Thyroid gland (tissue), 4 donors: ENCODE results near the gene DCANP1. TPM values are rescaled to one million over a fixed set of nuclear protein-coding genes. Genes with fewer than 3 reads are reported as not detected.

ENCODE experiments used
- DNase-seq, 2 donors: peaks; one replicate each; pipeline ENCODE4 v3.0.0-alpha.2; 2019
- H3K27ac ChIP-seq, 3 donors: fragments of 200-600 bp; sonication (generic); 1 replicate in 2 of 3; 2 replicates in 1 of 3; pipeline ENCODE4 v1.5.1; 2016 to 2019; ENCODE audit warnings: mild to moderate bottlenecking in 1 of 3, moderate library complexity in 1 of 3
- H3K27me3 ChIP-seq: fragments of 200-600 bp; sonication (generic); one replicate; pipeline ENCODE4 v1.5.1; 2019
- H3K36me3 ChIP-seq, 2 donors: fragments of 200-600 bp; sonication (generic); one replicate each; pipeline ENCODE4 v1.5.1; 2016 to 2019
- H3K4me1 ChIP-seq, 2 donors: fragments of 200-600 bp; sonication (generic); one replicate each; pipeline ENCODE4 v1.5.1; 2017 to 2019
- H3K4me3 ChIP-seq, 3 donors: fragments of 200-600 bp; sonication (generic); replicated peaks in 1 of 3; 1 replicate in 2 of 3; 2 replicates in 1 of 3; pipeline ENCODE4 v1.5.1; 2016; ENCODE audit warnings: mild to moderate bottlenecking in 1 of 3
- H3K9me3 ChIP-seq: fragments of 200-600 bp; sonication (generic); one replicate; pipeline ENCODE4 v1.5.1; 2017
- POLR2A ChIP-seq, 2 donors: fragments of 450-650 bp; IDR thresholded peaks; one replicate each; pipeline ENCODE4 v1.6.1; 2017; ENCODE audit warnings: antibody characterized with exemption in 2 of 2, mild to moderate bottlenecking in 2 of 2, moderate library complexity in 1 of 2
- WGBS, 2 donors: methylation state at CpG; one replicate each; pipeline ENCODE4 v1.1.5; 2017; 5-methylcytosine and 5-hydroxymethylcytosine counted together
- intact Hi-C: fragments of 100-400 bp; cut with DNase I; formaldehyde crosslinking; loops from one replicate; pipeline ENCODE4 v1.15.1; 2023
- total RNA-seq, 4 donors: library from RNA; depleted of rRNA; stranded (reverse); fragments of >200 nt; gene quantifications; one replicate each; pipeline ENCODE4 v1.2.3, GENCODE V29; 2016
- TF ChIP-seq, protein P1 (sequence below), 6 experiments: fragments of 200-600 bp in 3 of 6; fragments of 450-650 bp in 3 of 6; sonication (generic) in 3 of 6; IDR thresholded peaks; one replicate each; pipeline ENCODE4 v1.5.1; 2016 to 2019; ENCODE audit warnings: antibody characterized with exemption in 6 of 6, mild to moderate bottlenecking in 2 of 6, inconsistent platforms in 1 of 6, moderate library complexity in 1 of 6

Gene DCANP1
- total RNA-seq, 4 donors from 2014 or later = not detected

DNA sequence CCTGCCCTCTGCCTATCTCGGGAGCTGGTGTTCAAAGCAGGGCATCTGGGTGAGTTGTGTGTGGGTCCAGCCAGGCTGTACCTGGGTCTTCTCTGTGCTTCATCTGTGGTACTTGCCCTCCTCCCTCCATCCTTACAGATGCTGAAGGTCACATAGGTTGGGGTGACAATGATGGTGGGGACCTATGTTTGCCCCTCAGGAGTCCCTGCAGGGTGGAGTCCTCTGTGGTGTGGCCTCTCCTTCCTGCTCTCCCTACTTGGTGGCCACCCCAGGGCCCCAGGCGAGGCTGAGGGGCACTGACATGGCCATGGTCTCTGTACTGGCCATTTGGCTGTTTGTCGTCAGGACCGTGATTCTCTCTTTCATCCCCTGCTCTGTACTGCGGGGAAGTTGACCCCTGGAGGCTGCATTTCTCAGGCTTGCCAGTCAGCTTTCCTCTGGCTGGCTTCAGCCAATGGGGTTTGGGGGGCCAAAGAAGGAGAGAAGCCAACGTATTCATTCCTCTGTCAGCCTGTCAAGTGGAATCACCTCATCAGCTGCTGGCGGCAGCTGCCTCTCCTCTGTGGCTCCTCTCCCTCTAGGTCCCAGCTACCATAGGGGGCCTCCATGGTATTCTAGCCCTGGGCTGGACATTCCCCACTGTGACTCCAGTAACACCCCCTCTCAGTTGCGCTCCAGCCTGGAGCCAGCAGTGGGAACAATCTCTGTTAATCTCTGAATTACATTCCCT lies 4.6 kb downstream of the DCANP1 start:
- Histone ChIP-seq H3K27ac (no peak overlapping the region), H3K4me3 (no peak overlapping the region), H3K36me3 (no peaks in the 10 kb centered on the region), H3K9me3 (no peaks in the 10 kb centered on the region), H3K27me3 (no peaks in the 10 kb centered on the region), H3K4me1 (peaks cover 6 to 20% of the 10 kb centered on the region in 2 donors)
- no peak for TF ChIP-seq POLR2A (IDR thresholded peaks at IDR 0.05)
- intact Hi-C loops = no loop called here
- no peak for DNase-seq
- WGBS, 2 donors = 78 to 83% methylated on average over 7 of the region's 8 CpGs

DNA sequence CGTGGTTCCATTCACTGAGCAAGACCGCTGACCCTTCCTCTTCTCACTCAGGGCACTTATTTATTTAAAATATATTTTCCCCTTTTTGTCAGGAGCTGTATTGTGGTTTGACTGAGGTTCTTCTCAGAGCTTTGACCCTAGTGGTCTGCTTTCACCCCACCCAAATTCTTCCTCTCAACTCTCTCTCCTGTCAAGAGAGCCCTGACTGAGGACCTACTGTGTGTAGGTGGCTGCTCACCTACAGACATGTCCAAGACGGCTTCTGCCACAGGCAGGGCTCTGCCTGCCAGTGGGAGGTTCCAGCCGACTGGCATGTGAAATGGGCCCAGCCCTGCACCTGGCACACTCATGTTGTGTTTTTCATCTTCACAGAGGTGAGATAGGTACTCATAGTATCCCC lies 5.2 kb downstream of the DCANP1 start:
- Histone ChIP-seq H3K27me3 (no peaks in the 10 kb centered on the region), H3K4me1 (peaks cover 13 to 27% of the 10 kb centered on the region in 2 donors), H3K27ac (no peak overlapping the region), H3K9me3 (no peaks in the 10 kb centered on the region), H3K36me3 (no peaks in the 10 kb centered on the region), H3K4me3 (no peak overlapping the region)
- TF ChIP-seq, protein P1, sequence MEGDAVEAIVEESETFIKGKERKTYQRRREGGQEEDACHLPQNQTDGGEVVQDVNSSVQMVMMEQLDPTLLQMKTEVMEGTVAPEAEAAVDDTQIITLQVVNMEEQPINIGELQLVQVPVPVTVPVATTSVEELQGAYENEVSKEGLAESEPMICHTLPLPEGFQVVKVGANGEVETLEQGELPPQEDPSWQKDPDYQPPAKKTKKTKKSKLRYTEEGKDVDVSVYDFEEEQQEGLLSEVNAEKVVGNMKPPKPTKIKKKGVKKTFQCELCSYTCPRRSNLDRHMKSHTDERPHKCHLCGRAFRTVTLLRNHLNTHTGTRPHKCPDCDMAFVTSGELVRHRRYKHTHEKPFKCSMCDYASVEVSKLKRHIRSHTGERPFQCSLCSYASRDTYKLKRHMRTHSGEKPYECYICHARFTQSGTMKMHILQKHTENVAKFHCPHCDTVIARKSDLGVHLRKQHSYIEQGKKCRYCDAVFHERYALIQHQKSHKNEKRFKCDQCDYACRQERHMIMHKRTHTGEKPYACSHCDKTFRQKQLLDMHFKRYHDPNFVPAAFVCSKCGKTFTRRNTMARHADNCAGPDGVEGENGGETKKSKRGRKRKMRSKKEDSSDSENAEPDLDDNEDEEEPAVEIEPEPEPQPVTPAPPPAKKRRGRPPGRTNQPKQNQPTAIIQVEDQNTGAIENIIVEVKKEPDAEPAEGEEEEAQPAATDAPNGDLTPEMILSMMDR (IDR thresholded peaks at IDR 0.05) = no peak
- no peak for TF ChIP-seq POLR2A (IDR thresholded peaks at IDR 0.05)
- DNase-seq = no peak
- intact Hi-C loops = no loop called here
- WGBS, 2 donors = 80 to 86% methylated on average over 4 of the region's 4 CpGs

DNA sequence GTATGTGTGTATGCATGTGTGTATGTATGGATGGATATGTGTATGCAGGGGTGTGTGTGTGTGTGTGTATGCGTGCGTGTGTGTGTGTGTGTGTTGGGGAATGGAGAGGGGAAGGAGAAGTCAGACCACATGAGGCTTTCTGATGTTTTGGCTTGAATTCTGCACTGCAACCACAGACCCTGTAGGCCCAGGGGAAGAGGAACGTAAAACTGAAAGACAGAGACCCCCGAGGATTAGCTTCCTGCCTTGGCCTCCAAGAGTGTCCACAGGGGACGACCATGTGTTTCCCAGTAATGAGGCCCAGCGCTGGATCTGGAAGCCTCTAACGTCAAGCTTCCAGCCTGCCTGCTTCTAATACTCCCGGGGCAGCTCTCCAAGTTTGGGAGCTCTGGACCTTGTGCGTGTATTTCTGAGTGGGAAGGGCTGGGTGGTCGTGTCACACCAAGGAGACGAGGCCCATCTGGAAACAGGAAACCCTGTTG lies 5.8 kb downstream of the DCANP1 start:
- no peak overlapping the region for H3K4me3 ChIP-seq
- peaks cover 16 to 31% of the 10 kb centered on the region in 2 donors for H3K4me1 ChIP-seq
- no peaks in the 10 kb centered on the region for H3K27me3 ChIP-seq
- TF ChIP-seq, protein P1 (IDR thresholded peaks at IDR 0.05) = no peak
- no peak for DNase-seq
- intact Hi-C loops = no loop called here
- H3K36me3 ChIP-seq = no peaks in the 10 kb centered on the region
- H3K9me3 ChIP-seq = no peaks in the 10 kb centered on the region
- H3K27ac ChIP-seq = no peak overlapping the region
- WGBS, 2 donors = 44 to 63% methylated on average over 11 of the region's 11 CpGs

DNA sequence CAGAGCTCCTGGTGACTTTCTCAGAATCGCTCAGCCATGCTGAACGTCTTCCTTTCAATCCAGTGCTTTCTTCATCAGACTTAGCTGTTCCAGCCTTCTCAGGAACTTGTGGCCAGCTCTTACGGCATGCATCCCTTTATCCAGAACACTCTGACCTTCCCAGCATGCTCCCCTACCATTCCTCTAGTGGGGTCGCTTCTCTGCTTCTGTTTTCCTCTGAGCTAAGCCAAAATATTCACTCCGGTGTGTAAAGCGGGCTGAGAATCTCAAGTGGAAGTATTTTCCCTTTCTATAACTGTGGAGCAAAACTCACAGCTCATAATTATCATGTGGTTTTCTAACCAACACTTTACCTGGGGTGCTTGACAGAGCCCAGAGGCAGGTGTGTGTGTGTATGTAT lies 6.2 kb downstream of the DCANP1 start:
- Histone ChIP-seq H3K27me3 (no peaks in the 10 kb centered on the region), H3K36me3 (no peaks in the 10 kb centered on the region), H3K27ac (no peak overlapping the region), H3K9me3 (no peaks in the 10 kb centered on the region), H3K4me1 (peaks cover 16 to 31% of the 10 kb centered on the region in 2 donors), H3K4me3 (no peak overlapping the region)
- WGBS, 2 donors = 66 to 79% methylated on average over 6 of the region's 6 CpGs
- intact Hi-C loops = no loop called here
- DNase-seq = no peak
- TF ChIP-seq, protein P1 (IDR thresholded peaks at IDR 0.05) = no peak
- no peak for TF ChIP-seq POLR2A (IDR thresholded peaks at IDR 0.05)

DNA sequence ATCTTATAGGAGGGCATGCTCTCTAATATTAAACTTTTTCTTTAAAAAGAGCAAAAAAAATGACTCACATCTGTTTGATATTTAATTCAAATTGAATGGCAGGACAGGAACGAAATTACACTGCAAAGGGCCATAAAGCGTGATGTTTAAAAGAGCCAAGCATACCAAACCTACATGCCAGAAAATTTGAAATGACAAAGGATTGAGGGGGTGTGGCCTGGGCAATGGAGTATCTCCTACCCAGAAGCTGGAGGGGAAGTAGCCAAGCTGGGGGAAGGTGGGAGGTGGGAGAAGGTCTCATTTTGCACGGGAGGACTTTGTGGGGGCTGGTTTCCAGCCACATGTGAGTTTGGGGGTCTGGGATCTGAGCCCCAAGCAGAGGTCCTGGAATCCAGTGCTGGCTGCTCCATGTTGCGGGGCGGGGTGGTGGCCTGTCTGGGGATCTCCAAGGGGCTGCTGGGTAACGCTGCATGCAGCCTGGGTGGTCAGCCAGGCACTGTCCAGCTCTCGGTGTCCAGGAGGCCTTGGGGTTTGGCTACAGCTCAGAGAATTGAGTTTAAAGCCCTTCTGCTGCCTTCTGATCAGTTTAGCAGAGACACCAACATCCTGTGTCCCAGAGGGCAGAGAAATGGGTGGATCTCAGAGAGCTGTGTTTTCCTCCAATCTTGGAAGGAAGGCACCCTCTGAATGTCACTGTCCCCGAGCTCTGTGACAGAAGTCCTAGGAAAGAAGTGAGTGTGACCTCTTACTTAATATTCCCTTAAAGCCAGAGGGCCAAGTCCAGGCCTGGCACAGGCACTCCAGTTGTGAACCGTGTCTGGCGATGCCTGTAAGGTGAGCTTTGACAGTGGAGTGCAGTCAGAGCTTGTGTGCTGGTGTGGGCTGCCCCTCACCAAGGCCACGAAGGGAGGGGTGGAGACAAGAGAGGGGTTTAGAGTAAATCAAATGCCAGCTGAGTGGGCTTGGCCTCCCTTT lies 7.6 kb downstream of the DCANP1 start:
- H3K4me1 ChIP-seq = peaks cover 16 to 31% of the 10 kb centered on the region in 2 donors
- WGBS, 2 donors = 66 to 68% methylated on average over 9 to 10 of the region's 11 CpGs
- H3K4me3 ChIP-seq = no peak overlapping the region
- H3K27ac ChIP-seq = no peak overlapping the region
- no peaks in the 10 kb centered on the region for H3K9me3 ChIP-seq
- no peaks in the 10 kb centered on the region for H3K36me3 ChIP-seq
- intact Hi-C loops = no loop called here
- H3K27me3 ChIP-seq = no peaks in the 10 kb centered on the region
- peak; percentile 21 to 31 for DNase-seq
- TF ChIP-seq, protein P1 (IDR thresholded peaks at IDR 0.05) = no peak
- no peak for TF ChIP-seq POLR2A (IDR thresholded peaks at IDR 0.05)
